Measurements from ENCODE around the gene SETBP1. TPM values are rescaled to one million over a fixed set of nuclear protein-coding genes. Genes with fewer than 3 reads are reported as not detected.

SETBP1 gene
- total RNA-seq, 1 experiment from 2014 or later: 9.6 TPM

GRCh38 chr18:44686156-44686555 is 5.5 kb downstream of the SETBP1 start:
- Mint-ChIP-seq H3K4me3 (no peak overlapping the region), H3K4me1 (peaks cover 14% of the 10 kb centered on the region), H3K27ac (no peak overlapping the region), H3K27me3 (ENCODE audit: low read depth) (no peaks in the 10 kb centered on the region), H3K9me3 (no peaks in the 10 kb centered on the region), H3K36me3 (no peaks in the 10 kb centered on the region)
- DNase-seq (ENCODE audit: low spot score): no peak
- ChIA-PET CTCF (no interaction called here), POLR2A (no interaction called here)
- TF ChIP-seq E2F1 (CRISPR knock-in tag; IDR thresholded peaks at IDR 0.05): no peak
- no peak for TF ChIP-seq ETV6 (CRISPR knock-in tag; IDR thresholded peaks at IDR 0.05)
- TF ChIP-seq, protein P1, sequence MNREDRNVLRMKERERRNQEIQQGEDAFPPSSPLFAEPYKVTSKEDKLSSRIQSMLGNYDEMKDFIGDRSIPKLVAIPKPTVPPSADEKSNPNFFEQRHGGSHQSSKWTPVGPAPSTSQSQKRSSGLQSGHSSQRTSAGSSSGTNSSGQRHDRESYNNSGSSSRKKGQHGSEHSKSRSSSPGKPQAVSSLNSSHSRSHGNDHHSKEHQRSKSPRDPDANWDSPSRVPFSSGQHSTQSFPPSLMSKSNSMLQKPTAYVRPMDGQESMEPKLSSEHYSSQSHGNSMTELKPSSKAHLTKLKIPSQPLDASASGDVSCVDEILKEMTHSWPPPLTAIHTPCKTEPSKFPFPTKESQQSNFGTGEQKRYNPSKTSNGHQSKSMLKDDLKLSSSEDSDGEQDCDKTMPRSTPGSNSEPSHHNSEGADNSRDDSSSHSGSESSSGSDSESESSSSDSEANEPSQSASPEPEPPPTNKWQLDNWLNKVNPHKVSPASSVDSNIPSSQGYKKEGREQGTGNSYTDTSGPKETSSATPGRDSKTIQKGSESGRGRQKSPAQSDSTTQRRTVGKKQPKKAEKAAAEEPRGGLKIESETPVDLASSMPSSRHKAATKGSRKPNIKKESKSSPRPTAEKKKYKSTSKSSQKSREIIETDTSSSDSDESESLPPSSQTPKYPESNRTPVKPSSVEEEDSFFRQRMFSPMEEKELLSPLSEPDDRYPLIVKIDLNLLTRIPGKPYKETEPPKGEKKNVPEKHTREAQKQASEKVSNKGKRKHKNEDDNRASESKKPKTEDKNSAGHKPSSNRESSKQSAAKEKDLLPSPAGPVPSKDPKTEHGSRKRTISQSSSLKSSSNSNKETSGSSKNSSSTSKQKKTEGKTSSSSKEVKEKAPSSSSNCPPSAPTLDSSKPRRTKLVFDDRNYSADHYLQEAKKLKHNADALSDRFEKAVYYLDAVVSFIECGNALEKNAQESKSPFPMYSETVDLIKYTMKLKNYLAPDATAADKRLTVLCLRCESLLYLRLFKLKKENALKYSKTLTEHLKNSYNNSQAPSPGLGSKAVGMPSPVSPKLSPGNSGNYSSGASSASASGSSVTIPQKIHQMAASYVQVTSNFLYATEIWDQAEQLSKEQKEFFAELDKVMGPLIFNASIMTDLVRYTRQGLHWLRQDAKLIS (CRISPR knock-in tag; IDR thresholded peaks at IDR 0.05; ENCODE audit: borderline replicate concordance): no peak
- TF ChIP-seq, protein P2, sequence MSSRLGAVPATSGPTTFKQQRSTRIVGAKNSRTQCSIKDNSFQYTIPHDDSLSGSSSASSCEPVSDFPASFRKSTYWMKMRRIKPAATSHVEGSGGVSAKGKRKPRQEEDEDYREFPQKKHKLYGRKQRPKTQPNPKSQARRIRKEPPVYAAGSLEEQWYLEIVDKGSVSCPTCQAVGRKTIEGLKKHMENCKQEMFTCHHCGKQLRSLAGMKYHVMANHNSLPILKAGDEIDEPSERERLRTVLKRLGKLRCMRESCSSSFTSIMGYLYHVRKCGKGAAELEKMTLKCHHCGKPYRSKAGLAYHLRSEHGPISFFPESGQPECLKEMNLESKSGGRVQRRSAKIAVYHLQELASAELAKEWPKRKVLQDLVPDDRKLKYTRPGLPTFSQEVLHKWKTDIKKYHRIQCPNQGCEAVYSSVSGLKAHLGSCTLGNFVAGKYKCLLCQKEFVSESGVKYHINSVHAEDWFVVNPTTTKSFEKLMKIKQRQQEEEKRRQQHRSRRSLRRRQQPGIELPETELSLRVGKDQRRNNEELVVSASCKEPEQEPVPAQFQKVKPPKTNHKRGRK (CRISPR knock-in tag; IDR thresholded peaks at IDR 0.05; ENCODE audit: borderline replicate concordance): no peak
- no peak for TF ChIP-seq GTF2I (CRISPR knock-in tag; conservative IDR thresholded peaks at IDR 0.05)
- no peak for TF ChIP-seq STAT6 (CRISPR knock-in tag; conservative IDR thresholded peaks at IDR 0.05; ENCODE audit: low read depth)
- TF ChIP-seq TEAD1 (CRISPR knock-in tag; IDR thresholded peaks at IDR 0.05): no peak
- ATAC-seq: no peak

GRCh38 chr18:44687421-44687820 is 6.7 kb downstream of the SETBP1 start:
- Mint-ChIP-seq H3K4me3 (no peak overlapping the region), H3K4me1 (peaks cover 14% of the 10 kb centered on the region), H3K27ac (no peak overlapping the region), H3K36me3 (no peaks in the 10 kb centered on the region), H3K27me3 (ENCODE audit: low read depth) (no peaks in the 10 kb centered on the region), H3K9me3 (no peaks in the 10 kb centered on the region)
- no peak for ATAC-seq
- POLR2A ChIA-PET: no interaction called here
- TF ChIP-seq CBFB (CRISPR knock-in tag; IDR thresholded peaks at IDR 0.05; ENCODE audit: low read depth) (no peak), NR1H2 (CRISPR knock-in tag; IDR thresholded peaks at IDR 0.05) (no peak), SP1 (CRISPR knock-in tag; conservative IDR thresholded peaks at IDR 0.05) (no peak), CTCF (IDR thresholded peaks at IDR 0.05) (no peak), ARID4B (CRISPR knock-in tag; IDR thresholded peaks at IDR 0.05; ENCODE audit: borderline replicate concordance) (no peak), EMX1 (CRISPR knock-in tag; IDR thresholded peaks at IDR 0.05) (no peak), ZNF232 (CRISPR knock-in tag; IDR thresholded peaks at IDR 0.05) (no peak)
- TF ChIP-seq, protein P3, sequence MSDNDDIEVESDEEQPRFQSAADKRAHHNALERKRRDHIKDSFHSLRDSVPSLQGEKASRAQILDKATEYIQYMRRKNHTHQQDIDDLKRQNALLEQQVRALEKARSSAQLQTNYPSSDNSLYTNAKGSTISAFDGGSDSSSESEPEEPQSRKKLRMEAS (CRISPR knock-in tag; IDR thresholded peaks at IDR 0.05): no peak
- DNase-seq (ENCODE audit: low spot score): no peak
- CTCF ChIA-PET: no interaction called here
